GM12878 (cell line): ENCODE data around the gene EML1. TPM values are rescaled to one million over a fixed set of nuclear protein-coding genes. Genes with fewer than 3 reads are reported as not detected.

ENCODE experiments used
- ATAC-seq: fragments of 200-7000 bp; cut with Tn5 transposase; 3 replicates; pipeline ENCODE4 v1.9.1; 2020; ENCODE audit warnings: mild to moderate bottlenecking, moderate library complexity
- BruUV-seq: library from RNA; stranded (reverse); fragments of 400-500 nt; replicated peaks from 2 replicates; lab custom pipeline; 2021; lab: Mats Ljungman, UMichigan
- CTCF ChIA-PET: fragments of 300-600 bp; sonication (Branson Sonifier 250); formaldehyde crosslinking; extraction: SDS; loops from one replicate; lab custom pipeline; 2021; ENCODE audit warnings: inconsistent platforms; lab: Yijun Ruan, JAX
- POLR2A ChIA-PET: fragments of 350-600 bp; formaldehyde crosslinking; extraction: SDS; loops from one replicate; lab custom pipeline; 2021; ENCODE audit warnings: inconsistent platforms; lab: Charles Lee
- RAD21 ChIA-PET: fragments of 300-600 bp; sonication (Branson Sonifier 250); formaldehyde crosslinking; loops from one replicate; lab custom pipeline; 2023; ENCODE audit warnings: antibody characterized with exemption; ENCODE audit not compliant: unreplicated experiment; lab: Charles Lee
- SMC1A ChIA-PET: fragments of 300-600 bp; sonication (Branson Sonifier 250); formaldehyde crosslinking; loops from one replicate; lab custom pipeline; 2023; ENCODE audit not compliant: unreplicated experiment, uncharacterized antibody; lab: Charles Lee
- DNase-seq: peaks from one replicate; pipeline ENCODE4 v3.0.0-alpha.2; 2011; ENCODE audit warnings: low read depth, low spot score
- FAIRE-seq: peaks from 3 replicates; lab custom pipeline; 2011; peaks lifted over from hg19 to GRCh38; lab: Jason Lieb, UNC
- H2AFZ ChIP-seq: 2 replicates; pipeline ENCODE4 v1.6.0; 2011; ENCODE audit warnings: low read depth, low read length, control low read depth; ENCODE audit not compliant: control insufficient read depth
- H3K27ac ChIP-seq: 2 replicates; pipeline ENCODE4 v1.5.1; 2011; ENCODE audit warnings: control low read depth; ENCODE audit not compliant: control insufficient read depth, insufficient read depth
- H3K27me3 ChIP-seq, 2 experiments: replicated peaks in 1 of 2; 2 replicates each; pipeline versions ENCODE4 v1.6.0 to v1.6.1; 2011; ENCODE audit warnings: low read length in 1 of 2; ENCODE audit not compliant: control insufficient read depth in 2 of 2, insufficient read depth in 2 of 2
- H3K36me3 ChIP-seq, 2 experiments: 2 replicates each; pipeline ENCODE4 v1.5.1; 2011; ENCODE audit warnings: low read length in 1 of 2; ENCODE audit not compliant: control insufficient read depth in 2 of 2, insufficient read depth in 2 of 2
- H3K4me1 ChIP-seq: 2 replicates; pipeline ENCODE4 v1.6.1; 2011; ENCODE audit warnings: mild to moderate bottlenecking, low read length, moderate library complexity, mixed read lengths; ENCODE audit not compliant: control insufficient read depth, insufficient read depth
- H3K4me2 ChIP-seq: 2 replicates; pipeline ENCODE4 v1.6.0; 2011; ENCODE audit warnings: control low read depth; ENCODE audit not compliant: control insufficient read depth, insufficient read depth
- H3K4me3 ChIP-seq: fragments of 200-600 bp; sonication (generic); 2 replicates; pipeline ENCODE4 v1.5.1; 2016
- H3K79me2 ChIP-seq: 2 replicates; pipeline ENCODE4 v1.6.0; 2011; ENCODE audit warnings: low read length; ENCODE audit not compliant: control insufficient read depth, insufficient read depth
- H3K9ac ChIP-seq: 2 replicates; pipeline ENCODE4 v1.8.0; 2011; ENCODE audit warnings: low read length, control low read depth, mixed read lengths; ENCODE audit not compliant: control insufficient read depth, insufficient read depth
- H3K9me3 ChIP-seq: replicated peaks from 3 replicates; pipeline ENCODE4 v1.5.1; 2011; ENCODE audit warnings: mild to moderate bottlenecking, low read length; ENCODE audit not compliant: control insufficient read depth, insufficient read depth
- H4K20me1 ChIP-seq: 2 replicates; pipeline ENCODE4 v1.6.0; 2011; ENCODE audit not compliant: control insufficient read depth, insufficient read depth
- CHD2 ChIP-seq: IDR thresholded peaks from 2 replicates; pipeline ENCODE4 v1.6.1; 2011; ENCODE audit warnings: low read depth, low read length, improper control_type of control experiment, borderline replicate concordance
- FOS ChIP-seq: IDR thresholded peaks from 3 replicates; pipeline ENCODE4 v1.6.1; 2011; ENCODE audit warnings: borderline replicate concordance; ENCODE audit not compliant: insufficient read length; ENCODE audit errors: extremely low read depth
- GATAD2B ChIP-seq: fragments of 450-650 bp; conservative IDR thresholded peaks from 2 replicates; pipeline ENCODE4 v1.6.1; 2017; ENCODE audit warnings: low read depth, mild to moderate bottlenecking, moderate library complexity
- MTA3 ChIP-seq: IDR thresholded peaks from 2 replicates; pipeline ENCODE4 v1.6.1; 2012; ENCODE audit warnings: low read length, inconsistent platforms, borderline replicate concordance
- NBN ChIP-seq: fragments of 450-650 bp; IDR thresholded peaks from 2 replicates; pipeline ENCODE4 v1.6.1; 2016
- NR2C1 ChIP-seq: fragments of 450-650 bp; IDR thresholded peaks from 2 replicates; pipeline ENCODE4 v1.6.1; 2017; ENCODE audit warnings: antibody characterized with exemption, mild to moderate bottlenecking, moderate library complexity
- POLR2AphosphoS2 ChIP-seq: IDR thresholded peaks from 2 replicates; pipeline ENCODE4 v1.6.1; 2011; ENCODE audit warnings: low read depth, mild to moderate bottlenecking, low read length, improper control_type of control experiment, moderate library complexity
- RAD21 ChIP-seq: IDR thresholded peaks from 2 replicates; pipeline ENCODE4 v1.6.1; 2011; ENCODE audit warnings: mild to moderate bottlenecking, low read depth, low read length, moderate library complexity; ENCODE audit not compliant: insufficient read depth
- RUNX3 ChIP-seq: IDR thresholded peaks from 2 replicates; pipeline ENCODE4 v1.6.1; 2012; ENCODE audit warnings: low read length, inconsistent platforms
- SUPT20H ChIP-seq: IDR thresholded peaks from 2 replicates; pipeline ENCODE4 v1.6.1; 2011; ENCODE audit warnings: low read depth, mild to moderate bottlenecking, low read length, moderate library complexity, borderline replicate concordance; ENCODE audit not compliant: control insufficient read depth
- TCF12 ChIP-seq: IDR thresholded peaks from 2 replicates; pipeline ENCODE4 v1.6.1; 2011; ENCODE audit warnings: low read depth, mild to moderate bottlenecking, low read length
- YBX1 ChIP-seq: fragments of 450-650 bp; IDR thresholded peaks from 2 replicates; pipeline ENCODE4 v1.6.1; 2016; ENCODE audit warnings: antibody characterized with exemption
- ZBED1 ChIP-seq: IDR thresholded peaks from 2 replicates; pipeline ENCODE4 v1.6.1; 2016; ENCODE audit warnings: borderline replicate concordance
- WGBS: methylation state at CpG from one replicate; pipeline ENCODE4 v1.1.6; 2016; ENCODE audit warnings: low lambda C conversion rate; ENCODE audit not compliant: insufficient replicate concordance, insufficient coverage; ENCODE audit errors: missing lambda C conversion rate; 5-methylcytosine and 5-hydroxymethylcytosine counted together
- in situ Hi-C: fragments of 300-500 bp; cut with MboI; formaldehyde crosslinking; loops from 9 replicates; pipeline ENCODE4 v1.14.3; 2018; ENCODE audit warnings: mixed read lengths
- intact Hi-C: fragments of 100-400 bp; cut with micrococcal nuclease; formaldehyde crosslinking; loops from one replicate; pipeline ENCODE4 v1.14.2; 2022; ENCODE audit not compliant: unreplicated experiment
- polyA plus RNA-seq, 11 experiments: library from polyadenylated mRNA; depleted of rRNA in 4 of 11; unstranded in 6 of 11; stranded (reverse) in 5 of 11; fragments of >200 nt; fragmentation: Nextera tagmentation in 4 of 11; fragmentation: Illumina TruSeq in 1 of 11; extraction: Ambion mirVana in 4 of 11; extraction: Trizol in 1 of 11; gene quantifications; 1 replicate in 1 of 11; 2 replicates in 10 of 11; pipeline versions ENCODE4 v1.2.1 to v1.2.3, GENCODE V29; 2011 to 2016; ENCODE audit warnings: inconsistent platforms in 2 of 11, missing spikeins in 2 of 11, low read depth in 1 of 11
- total RNA-seq, 4 experiments: library from RNA; depleted of rRNA in 3 of 4; stranded (reverse); fragments of >200 nt in 3 of 4; fragmentation: Illumina TruSeq in 1 of 4; extraction: Trizol in 1 of 4; gene quantifications; 2 replicates each; pipeline versions ENCODE4 v1.2.1 to v1.2.3, GENCODE V29; 2013 to 2021

Gene EML1
- total and polyA plus RNA-seq, 10 of the 15 experiments (the other 5 are each of a cell fraction or from before 2014, with no cell fraction given): 0.05 to 3.4 (median 0.11) TPM; not detected in 3

DNA sequence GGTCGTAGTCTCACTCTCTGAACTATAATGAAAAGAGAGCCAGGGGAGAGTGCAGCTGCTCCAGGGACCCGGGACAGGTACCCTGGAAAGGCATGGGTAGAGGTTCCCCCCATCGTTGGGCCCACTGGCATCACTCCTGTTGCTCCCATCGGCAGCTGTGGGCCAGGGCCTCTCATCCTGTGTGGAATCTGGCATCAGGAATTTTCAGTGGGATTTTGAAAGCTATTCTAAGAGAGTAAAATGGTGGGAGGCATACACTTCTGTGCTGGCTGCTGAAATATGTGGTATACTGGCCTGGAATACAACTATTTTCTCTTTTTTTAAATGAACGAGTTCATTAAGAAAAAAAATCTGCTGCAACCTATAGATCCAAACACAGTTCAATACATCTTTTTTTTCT is 38.1 kb downstream of the EML1 start:
- TF ChIP-seq YBX1 (no peak), TCF12 (no peak), NBN (no peak), SUPT20H (no peak), RAD21 (no peak), ZBED1 (no peak), CHD2 (no peak), FOS (no peak), MTA3 (no peak), RUNX3 (no peak), POLR2AphosphoS2 (no peak), NR2C1 (no peak), GATAD2B (no peak)
- TF ChIP-seq, all 136 proteins: peak for 0
- ATAC-seq (no peak), FAIRE-seq (no peak), DNase-seq (no peak)
- intact Hi-C loops (no loop called here), in situ Hi-C loops (no loop called here)
- no peaks in the 10 kb centered on the region for H3K36me3 ChIP-seq
- H3K4me2 ChIP-seq: no peak overlapping the region
- no peaks in the 10 kb centered on the region for H3K4me1 ChIP-seq
- no peak overlapping the region for H3K9ac ChIP-seq
- peaks cover 0 to 5% of the 10 kb centered on the region in 2 experiments; a peak in 2 of 4 replicates for H3K27me3 ChIP-seq
- RAD21 ChIA-PET: interaction anchor here (0.7 kb wide), 1 partner anchor 34 kb away, joined by 3 read pairs; no protein-coding TSS in a partner anchor
- H3K27ac ChIP-seq: no peak overlapping the region
- CTCF ChIA-PET: no interaction called here
- no peaks in the 10 kb centered on the region for H4K20me1 ChIP-seq
- SMC1A ChIA-PET: no interaction called here
- no peak overlapping the region for H3K4me3 ChIP-seq
- WGBS: 32% methylated on average over 5 of the region's 5 CpGs
- no peak overlapping the region for H2AFZ ChIP-seq
- no TSS peak for BruUV-seq
- no peaks in the 10 kb centered on the region for H3K9me3 ChIP-seq
- no peaks in the 10 kb centered on the region for H3K79me2 ChIP-seq
- POLR2A ChIA-PET: no interaction called here
